Chondrocyte (in vitro differentiated cells): Measurements from ENCODE around the gene GPR148. TPM values are rescaled to one million over a fixed set of nuclear protein-coding genes. Genes with fewer than 3 reads are reported as not detected.

Experiments used
- DNase-seq: peaks from one replicate; pipeline ENCODE4 v3.0.0; 2021; ENCODE audit warnings: mixed read lengths, low spot score
- H3K27ac Mint-ChIP-seq: one replicate; pipeline ENCODE4 v1.8.0; 2021; ENCODE audit warnings: mild to moderate bottlenecking, moderate library complexity, mixed read lengths; ENCODE audit not compliant: unreplicated experiment
- H3K27me3 Mint-ChIP-seq: 2 replicates; pipeline ENCODE4 v1.8.0; 2021; ENCODE audit warnings: low read depth, mixed read lengths
- H3K36me3 Mint-ChIP-seq: 2 replicates; pipeline ENCODE4 v1.8.0; 2021; ENCODE audit warnings: low read depth, mixed read lengths
- H3K4me1 Mint-ChIP-seq: 2 replicates; pipeline ENCODE4 v1.8.0; 2021; ENCODE audit warnings: low read depth, mild to moderate bottlenecking, mixed read lengths
- H3K4me3 Mint-ChIP-seq: one replicate; pipeline ENCODE4 v1.8.0; 2021; ENCODE audit warnings: mild to moderate bottlenecking, moderate library complexity, mixed read lengths; ENCODE audit not compliant: unreplicated experiment
- H3K9me3 Mint-ChIP-seq: 2 replicates; pipeline ENCODE4 v1.8.0; 2021; ENCODE audit warnings: low read depth, mixed read lengths
- total RNA-seq: library from RNA; stranded (reverse); gene quantifications from 3 replicates; pipeline ENCODE4 v1.2.1, GENCODE V29; 2021
- TF ChIP-seq, protein P1 (sequence below): fragments of 200-600 bp; sonication (generic); IDR thresholded peaks from 2 replicates; pipeline ENCODE4 v1.5.0; 2021; ENCODE audit warnings: antibody characterized with exemption, mild to moderate bottlenecking, moderate library complexity

GPR148 gene
- total RNA-seq, 1 donor from 2014 or later, result not detected

DNA sequence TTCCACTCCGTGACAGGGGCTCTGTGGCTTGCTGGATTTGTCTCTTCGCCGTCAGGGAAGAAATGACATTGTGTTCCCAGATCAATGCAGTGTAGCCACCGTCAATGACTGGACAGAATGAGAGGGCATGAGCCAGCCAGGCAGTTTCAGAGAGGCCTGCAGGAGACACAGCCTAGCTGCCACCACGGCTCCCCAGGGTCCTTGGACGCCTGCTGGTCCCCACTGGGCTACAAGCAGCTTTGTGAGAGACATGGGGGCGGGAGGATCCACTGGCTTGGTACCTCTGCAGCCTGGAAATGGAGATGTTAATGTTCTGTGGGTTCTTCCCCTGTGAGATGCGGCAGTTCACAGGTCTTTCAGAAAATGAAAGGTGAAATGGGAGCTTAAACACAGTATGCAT is 14.4 kb downstream of the GPR148 start:
- H3K27ac Mint-ChIP-seq, result no peak overlapping the region
- no peak overlapping the region for H3K4me3 Mint-ChIP-seq
- peaks cover 32% of the 10 kb centered on the region for H3K27me3 Mint-ChIP-seq
- no peaks in the 10 kb centered on the region for H3K36me3 Mint-ChIP-seq
- no peaks in the 10 kb centered on the region for H3K4me1 Mint-ChIP-seq
- DNase-seq, result no peak
- TF ChIP-seq, protein P1, sequence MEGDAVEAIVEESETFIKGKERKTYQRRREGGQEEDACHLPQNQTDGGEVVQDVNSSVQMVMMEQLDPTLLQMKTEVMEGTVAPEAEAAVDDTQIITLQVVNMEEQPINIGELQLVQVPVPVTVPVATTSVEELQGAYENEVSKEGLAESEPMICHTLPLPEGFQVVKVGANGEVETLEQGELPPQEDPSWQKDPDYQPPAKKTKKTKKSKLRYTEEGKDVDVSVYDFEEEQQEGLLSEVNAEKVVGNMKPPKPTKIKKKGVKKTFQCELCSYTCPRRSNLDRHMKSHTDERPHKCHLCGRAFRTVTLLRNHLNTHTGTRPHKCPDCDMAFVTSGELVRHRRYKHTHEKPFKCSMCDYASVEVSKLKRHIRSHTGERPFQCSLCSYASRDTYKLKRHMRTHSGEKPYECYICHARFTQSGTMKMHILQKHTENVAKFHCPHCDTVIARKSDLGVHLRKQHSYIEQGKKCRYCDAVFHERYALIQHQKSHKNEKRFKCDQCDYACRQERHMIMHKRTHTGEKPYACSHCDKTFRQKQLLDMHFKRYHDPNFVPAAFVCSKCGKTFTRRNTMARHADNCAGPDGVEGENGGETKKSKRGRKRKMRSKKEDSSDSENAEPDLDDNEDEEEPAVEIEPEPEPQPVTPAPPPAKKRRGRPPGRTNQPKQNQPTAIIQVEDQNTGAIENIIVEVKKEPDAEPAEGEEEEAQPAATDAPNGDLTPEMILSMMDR, result no peak
- no peaks in the 10 kb centered on the region for H3K9me3 Mint-ChIP-seq

DNA sequence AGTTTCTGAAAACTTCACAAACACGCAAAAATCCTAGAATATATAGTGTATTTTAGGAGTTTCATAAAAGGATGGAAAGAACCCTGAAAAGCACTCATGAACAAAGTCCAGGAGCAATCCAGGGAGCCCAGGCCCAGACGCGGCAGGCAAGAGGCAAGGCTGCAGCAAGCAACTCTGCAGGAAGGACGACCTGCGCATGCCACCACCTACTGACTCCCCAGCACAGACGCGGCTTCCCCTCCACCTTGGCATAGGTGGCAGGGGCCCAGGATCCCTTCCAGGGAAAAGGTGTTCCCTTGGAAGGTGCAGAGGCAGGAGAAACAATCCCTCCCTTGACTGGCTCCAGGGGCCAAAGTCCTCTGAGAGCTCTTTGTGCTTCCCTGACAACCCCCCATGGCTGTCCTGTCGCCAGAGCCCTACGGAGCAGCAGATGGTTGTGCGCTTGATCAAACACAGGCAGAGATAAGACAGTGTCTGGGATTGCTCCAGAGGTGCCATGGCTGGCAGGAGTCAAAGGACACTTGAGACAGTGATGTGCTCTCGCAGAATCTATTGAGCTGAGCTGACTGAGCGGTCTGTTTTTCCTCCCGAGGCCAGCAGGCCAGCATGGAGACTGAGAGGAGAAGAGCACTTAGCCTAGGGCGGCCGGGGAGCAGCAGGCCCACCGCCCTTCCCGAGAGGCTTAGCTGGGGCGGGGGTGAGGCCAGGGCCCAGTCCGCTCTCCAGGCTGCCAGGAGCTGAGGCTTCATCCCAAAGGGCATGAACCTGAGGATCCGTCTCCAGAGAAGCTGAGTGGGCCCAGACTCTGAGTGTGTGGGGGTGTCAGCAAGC is 15.6 kb downstream of the GPR148 start:
- DNase-seq, result no peak
- H3K27ac Mint-ChIP-seq, result no peak overlapping the region

DNA sequence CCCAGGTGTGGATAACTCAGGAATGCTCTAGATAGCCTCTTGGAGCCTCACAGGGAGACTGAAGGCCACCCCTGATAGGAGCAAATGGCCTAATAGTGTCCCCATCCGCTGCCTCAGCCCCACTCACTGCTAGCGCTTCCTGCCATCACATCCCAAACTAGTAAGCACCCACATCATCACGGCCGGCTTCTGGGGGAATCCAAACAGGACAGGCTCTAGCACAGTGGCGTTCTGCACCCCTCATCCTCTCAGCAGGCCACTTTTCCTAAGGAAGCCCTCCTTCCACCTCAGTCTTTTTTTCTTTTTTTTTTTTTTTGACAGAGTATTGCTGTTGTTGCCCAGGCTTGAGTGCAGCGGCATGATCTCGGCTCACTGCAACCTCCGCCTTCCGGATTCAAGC is 20.2 kb downstream of the GPR148 start:
- no peaks in the 10 kb centered on the region for H3K36me3 Mint-ChIP-seq
- H3K27ac Mint-ChIP-seq, result no peak overlapping the region
- H3K4me1 Mint-ChIP-seq, result no peaks in the 10 kb centered on the region
- H3K4me3 Mint-ChIP-seq, result no peak overlapping the region
- H3K27me3 Mint-ChIP-seq, result peaks cover 27% of the 10 kb centered on the region
- no peak for DNase-seq
- TF ChIP-seq, protein P1, result no peak
- H3K9me3 Mint-ChIP-seq, result no peaks in the 10 kb centered on the region

More for the DNA sequence above, 15.6 kb downstream of the GPR148 start:
- Mint-ChIP-seq H3K27me3 (peaks cover 32% of the 10 kb centered on the region), H3K4me3 (no peak overlapping the region), H3K9me3 (no peaks in the 10 kb centered on the region), H3K4me1 (no peaks in the 10 kb centered on the region), H3K36me3 (no peaks in the 10 kb centered on the region)
- TF ChIP-seq, protein P1, result no peak

DNA sequence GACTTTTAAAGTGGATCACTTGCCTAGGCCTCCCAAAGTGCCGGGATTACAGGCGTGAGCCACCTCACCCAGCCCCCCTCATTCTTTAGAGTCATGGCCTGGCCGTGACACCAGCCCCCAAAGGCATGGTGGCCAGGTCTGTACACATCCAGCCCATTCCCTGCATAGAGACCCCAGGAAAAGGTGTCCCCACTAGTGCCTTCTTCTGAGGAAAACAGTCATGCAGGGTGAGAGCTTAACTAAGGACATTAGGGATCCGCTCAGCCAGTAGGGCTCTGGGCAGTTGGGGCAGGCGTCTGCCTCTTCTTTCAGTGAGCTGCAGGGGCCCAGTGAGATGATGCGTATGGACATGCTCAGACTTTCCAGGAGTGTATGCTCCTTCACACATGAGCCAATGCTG is 20.8 kb downstream of the GPR148 start:
- no peaks in the 10 kb centered on the region for H3K9me3 Mint-ChIP-seq
- peaks cover 26% of the 10 kb centered on the region for H3K27me3 Mint-ChIP-seq
- H3K4me3 Mint-ChIP-seq, result no peak overlapping the region
- no peaks in the 10 kb centered on the region for H3K4me1 Mint-ChIP-seq
- H3K27ac Mint-ChIP-seq, result no peak overlapping the region
- no peaks in the 10 kb centered on the region for H3K36me3 Mint-ChIP-seq
- TF ChIP-seq, protein P1, result no peak
- DNase-seq, result no peak

DNA sequence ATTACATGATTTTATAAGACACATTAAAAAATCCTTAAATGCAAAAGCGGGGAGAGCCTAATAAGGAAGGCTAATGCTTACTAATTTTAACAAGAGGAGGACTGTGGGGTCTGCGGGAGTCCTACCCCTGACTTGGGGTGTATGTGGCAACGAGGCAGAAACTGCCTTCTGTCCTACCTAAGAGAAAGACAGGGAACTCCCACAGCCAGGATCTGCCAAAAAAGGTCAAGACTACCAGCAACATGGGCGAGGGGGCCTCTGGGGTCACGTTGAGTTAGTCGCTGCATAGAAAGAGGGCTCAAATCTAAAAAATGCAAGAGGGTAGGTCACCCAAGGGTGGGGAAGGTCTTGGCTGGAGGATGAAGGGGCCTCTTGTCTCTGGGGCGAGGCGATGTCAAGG is 25.9 kb downstream of the GPR148 start:
- TF ChIP-seq, protein P1, result no peak
- DNase-seq, result no peak
- Mint-ChIP-seq H3K36me3 (no peaks in the 10 kb centered on the region), H3K27ac (no peak overlapping the region), H3K27me3 (peaks cover 48% of the 10 kb centered on the region), H3K4me3 (peak overlapping the region; percentile 9), H3K9me3 (no peaks in the 10 kb centered on the region), H3K4me1 (peaks cover 2% of the 10 kb centered on the region)
